HCT116 (cell line): ENCODE data around the gene IAH1. TPM values are rescaled to one million over a fixed set of nuclear protein-coding genes. Genes with fewer than 3 reads are reported as not detected.

Experiments used
- ATAC-seq: fragments of 200-7000 bp; cut with Tn5 transposase; 2 replicates; pipeline ENCODE4 v1.9.1; 2020; ENCODE audit warnings: mild to moderate bottlenecking, moderate library complexity
- BruUV-seq: library from RNA; stranded (reverse); fragments of 400-500 nt; replicated peaks from 2 replicates; lab custom pipeline; 2021; lab: Mats Ljungman, UMichigan
- CTCF ChIA-PET: fragments of 300-600 bp; sonication (Branson Sonifier 250); formaldehyde crosslinking; loops from one replicate; lab custom pipeline; 2021; ENCODE audit warnings: antibody characterized with exemption; lab: Charles Lee
- POLR2A ChIA-PET: fragments of 300-600, 350-600 bp; sonication (Branson Sonifier 250); formaldehyde crosslinking; loops from one replicate; lab custom pipeline; 2021; ENCODE audit warnings: antibody characterized with exemption; lab: Charles Lee
- RAD21 ChIA-PET, 2 experiments: fragments of 300-600 bp; sonication (Branson Sonifier 250); formaldehyde crosslinking; loops; one replicate each; lab custom pipeline; 2023; ENCODE audit warnings: low total read pairs in 2 of 2; ENCODE audit not compliant: uncharacterized antibody in 2 of 2, unreplicated experiment in 2 of 2, low non-redundant PET in 1 of 2; lab: Charles Lee
- DNase-seq: peaks from one replicate; pipeline ENCODE4 v3.0.0-alpha.2; 2010; ENCODE audit warnings: low read depth, low spot score
- H2AFZ ChIP-seq: fragments of 200-600 bp; shearing (Covaris generic), sonication (generic); 2 replicates; pipeline ENCODE4 v1.6.1; 2017; ENCODE audit warnings: low read depth, mixed run types, mixed read lengths, antibody characterized with exemption, low read length; ENCODE audit not compliant: poor library complexity, severe bottlenecking
- H3K27ac ChIP-seq: 2 replicates; pipeline ENCODE4 v1.5.1; 2012; ENCODE audit warnings: low read depth, low read length
- H3K27me3 ChIP-seq: fragments of 200-600 bp; sonication (generic); 2 replicates; pipeline ENCODE4 v1.6.1; 2016; ENCODE audit warnings: mixed run types, low read length, mixed read lengths; ENCODE audit not compliant: insufficient read depth
- H3K36me3 ChIP-seq, 2 experiments: fragments of 200-500 bp in 1 of 2; fragments of 200-600 bp in 1 of 2; sonication (Bioruptor generic) in 1 of 2; sonication (generic) in 1 of 2; 2 replicates each; pipeline versions ENCODE4 v1.5.1 to v1.6.1; 2014 to 2016; ENCODE audit warnings: low read length in 2 of 2, inconsistent platforms in 1 of 2, mixed read lengths in 1 of 2, mixed run types in 1 of 2; ENCODE audit not compliant: insufficient read depth in 2 of 2, control insufficient read depth in 1 of 2
- H3K4me1 ChIP-seq, 2 experiments: fragments of 200-600 bp in 1 of 2; sonication (generic) in 1 of 2; 2 replicates each; pipeline versions ENCODE4 v1.5.1 to v1.6.1; 2012 to 2017; ENCODE audit warnings: low read length in 2 of 2, inconsistent platforms in 1 of 2, mild to moderate bottlenecking in 1 of 2, mixed read lengths in 1 of 2, mixed run types in 1 of 2, moderate library complexity in 1 of 2; ENCODE audit not compliant: insufficient read depth in 2 of 2, control insufficient read depth in 1 of 2
- H3K4me2 ChIP-seq: fragments of 200-600 bp; sonication (generic); 2 replicates; pipeline ENCODE4 v1.6.1; 2017; ENCODE audit warnings: mixed run types, low read length, mixed read lengths
- H3K4me3 ChIP-seq, 2 experiments: fragments of 200-600 bp in 1 of 2; sonication (generic) in 1 of 2; replicated peaks in 1 of 2; 2 replicates each; pipeline ENCODE4 v1.5.1; 2011 to 2016; ENCODE audit warnings: low read length in 2 of 2, control low read depth in 1 of 2, low read depth in 1 of 2, mild to moderate bottlenecking in 1 of 2, mixed read lengths in 1 of 2, mixed run types in 1 of 2
- H3K79me2 ChIP-seq: fragments of 200-600 bp; sonication (generic); 2 replicates; pipeline ENCODE4 v1.6.1; 2017; ENCODE audit warnings: mild to moderate bottlenecking, mixed run types, low read length, moderate library complexity, mixed read lengths; ENCODE audit not compliant: insufficient read depth
- H3K9ac ChIP-seq: fragments of 200-600 bp; sonication (generic); 2 replicates; pipeline ENCODE4 v1.6.1; 2016; ENCODE audit warnings: low read length, mixed read lengths
- H3K9me2 ChIP-seq: fragments of 200-600 bp; sonication (generic), shearing (Covaris generic); 2 replicates; pipeline ENCODE4 v1.6.1; 2017; ENCODE audit warnings: mixed run types, mild to moderate bottlenecking, moderate library complexity; ENCODE audit not compliant: insufficient read depth
- H3K9me3 ChIP-seq, 2 experiments: fragments of 200-500 bp in 1 of 2; fragments of 200-600 bp in 1 of 2; sonication (Bioruptor generic) in 1 of 2; sonication (generic) in 1 of 2; 2 replicates each; pipeline ENCODE4 v1.6.1; 2014 to 2017; ENCODE audit warnings: low read length in 2 of 2, mixed read lengths in 2 of 2, inconsistent platforms in 1 of 2, low read depth in 1 of 2, mild to moderate bottlenecking in 1 of 2, mixed run types in 1 of 2, moderate library complexity in 1 of 2; ENCODE audit not compliant: control insufficient read depth in 1 of 2, insufficient read depth in 1 of 2
- H4K20me1 ChIP-seq: fragments of 200-600 bp; sonication (generic), shearing (Covaris generic); 2 replicates; pipeline ENCODE4 v1.6.1; 2017; ENCODE audit warnings: mixed run types, mild to moderate bottlenecking, moderate library complexity; ENCODE audit not compliant: insufficient read depth
- EZH2phosphoT487 ChIP-seq: fragments of 200-600 bp; IDR thresholded peaks from 2 replicates; pipeline ENCODE4 v1.6.1; 2018; ENCODE audit warnings: antibody characterized with exemption, borderline replicate concordance
- JUND ChIP-seq: IDR thresholded peaks from 2 replicates; pipeline ENCODE4 v1.6.1; 2012
- POLR2AphosphoS5 ChIP-seq: IDR thresholded peaks from 2 replicates; pipeline ENCODE4 v1.6.1; 2011; ENCODE audit warnings: mild to moderate bottlenecking, low read depth, low read length, moderate library complexity
- SIN3A ChIP-seq: IDR thresholded peaks from 2 replicates; pipeline ENCODE4 v1.6.1; 2012; ENCODE audit warnings: low read depth
- SP1 ChIP-seq: IDR thresholded peaks from 2 replicates; pipeline ENCODE4 v1.6.1; 2012; ENCODE audit warnings: low read depth
- SRF ChIP-seq: IDR thresholded peaks from 2 replicates; pipeline ENCODE4 v1.6.1; 2012; ENCODE audit warnings: low read depth
- TCF7L2 ChIP-seq: IDR thresholded peaks from 2 replicates; pipeline ENCODE4 v1.7.0; 2011; ENCODE audit warnings: borderline replicate concordance, inconsistent platforms; ENCODE audit not compliant: insufficient read depth, insufficient read length; ENCODE audit errors: extremely low read depth
- ZBTB33 ChIP-seq: IDR thresholded peaks from 2 replicates; pipeline ENCODE4 v1.6.1; 2011; ENCODE audit warnings: mild to moderate bottlenecking, low read length, moderate library complexity; ENCODE audit not compliant: insufficient replicate concordance; ENCODE audit errors: extremely low read depth
- intact Hi-C: fragments of 100-400 bp; cut with micrococcal nuclease; formaldehyde crosslinking; loops from 2 replicates; pipeline ENCODE4 v1.10.0; 2022
- total RNA-seq: library from RNA; stranded (reverse); gene quantifications from one replicate; pipeline ENCODE4 v1.2.1, GENCODE V29; 2021; ENCODE audit not compliant: unreplicated experiment
- TF ChIP-seq, protein P1 (sequence below): IDR thresholded peaks from 2 replicates; pipeline ENCODE4 v1.6.1; 2012; ENCODE audit warnings: low read depth
- TF ChIP-seq, protein P2 (sequence below): IDR thresholded peaks from 2 replicates; pipeline ENCODE4 v1.6.1; 2012

Gene IAH1
- total RNA-seq, 1 experiment from 2014 or later = 35.1 TPM

DNA sequence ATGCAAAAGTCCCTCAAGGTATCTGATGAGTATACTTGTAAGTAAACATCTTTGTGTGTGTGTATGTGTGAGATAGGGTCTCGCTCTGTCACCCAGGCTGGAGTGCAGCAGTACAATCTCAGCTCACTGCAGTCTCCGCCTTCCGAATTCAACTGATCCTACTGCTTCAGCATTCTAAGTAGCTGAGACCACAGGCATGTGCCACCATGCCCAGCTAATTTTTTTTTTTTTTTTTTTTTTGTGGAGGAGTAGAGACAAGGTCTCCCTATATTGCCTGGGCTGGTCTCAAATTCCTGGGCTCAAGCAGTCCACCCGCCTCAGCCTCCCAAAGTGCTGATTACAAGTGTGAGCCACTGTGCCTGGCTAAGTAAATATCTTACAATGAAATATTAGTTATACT, 58.1 kb downstream of the IAH1 start:
- ATAC-seq (no peak), DNase-seq (no peak)
- Histone ChIP-seq H3K4me2 (no peak overlapping the region), H3K9me3 (no peaks in the 10 kb centered on the region), H4K20me1 (no peaks in the 10 kb centered on the region), H3K27ac (no peak overlapping the region), H2AFZ (no peak overlapping the region), H3K36me3 (peaks cover 0 to 4% of the 10 kb centered on the region in 2 experiments; a peak in 2 of 4 replicates), H3K9me2 (no peaks in the 10 kb centered on the region), H3K79me2 (peaks cover 17% of the 10 kb centered on the region; the same call in 1 of the 2 replicates), H3K4me3 (no peak overlapping the region), H3K9ac (no peak overlapping the region), H3K4me1 (0 out of 4 replicates have a peak, but pooled peaks cover 0 to 5% of the 10 kb centered on the region in 2 experiments), H3K27me3 (no peaks in the 10 kb centered on the region)
- no TSS peak for BruUV-seq
- ChIA-PET RAD21 (no interaction called here), POLR2A (interaction anchor here (1.9 kb wide), 1 partner anchor 23 kb away, joined by 4 read pairs; the partner anchor contains the start of gene ADAM17), CTCF (no interaction called here)
- intact Hi-C loops = no loop called here
- TF ChIP-seq SIN3A (no peak), EZH2phosphoT487 (no peak), JUND (no peak), SP1 (no peak), SRF (no peak), TCF7L2 (no peak), ZBTB33 (no peak), POLR2AphosphoS5 (no peak)
- TF ChIP-seq, protein P1, sequence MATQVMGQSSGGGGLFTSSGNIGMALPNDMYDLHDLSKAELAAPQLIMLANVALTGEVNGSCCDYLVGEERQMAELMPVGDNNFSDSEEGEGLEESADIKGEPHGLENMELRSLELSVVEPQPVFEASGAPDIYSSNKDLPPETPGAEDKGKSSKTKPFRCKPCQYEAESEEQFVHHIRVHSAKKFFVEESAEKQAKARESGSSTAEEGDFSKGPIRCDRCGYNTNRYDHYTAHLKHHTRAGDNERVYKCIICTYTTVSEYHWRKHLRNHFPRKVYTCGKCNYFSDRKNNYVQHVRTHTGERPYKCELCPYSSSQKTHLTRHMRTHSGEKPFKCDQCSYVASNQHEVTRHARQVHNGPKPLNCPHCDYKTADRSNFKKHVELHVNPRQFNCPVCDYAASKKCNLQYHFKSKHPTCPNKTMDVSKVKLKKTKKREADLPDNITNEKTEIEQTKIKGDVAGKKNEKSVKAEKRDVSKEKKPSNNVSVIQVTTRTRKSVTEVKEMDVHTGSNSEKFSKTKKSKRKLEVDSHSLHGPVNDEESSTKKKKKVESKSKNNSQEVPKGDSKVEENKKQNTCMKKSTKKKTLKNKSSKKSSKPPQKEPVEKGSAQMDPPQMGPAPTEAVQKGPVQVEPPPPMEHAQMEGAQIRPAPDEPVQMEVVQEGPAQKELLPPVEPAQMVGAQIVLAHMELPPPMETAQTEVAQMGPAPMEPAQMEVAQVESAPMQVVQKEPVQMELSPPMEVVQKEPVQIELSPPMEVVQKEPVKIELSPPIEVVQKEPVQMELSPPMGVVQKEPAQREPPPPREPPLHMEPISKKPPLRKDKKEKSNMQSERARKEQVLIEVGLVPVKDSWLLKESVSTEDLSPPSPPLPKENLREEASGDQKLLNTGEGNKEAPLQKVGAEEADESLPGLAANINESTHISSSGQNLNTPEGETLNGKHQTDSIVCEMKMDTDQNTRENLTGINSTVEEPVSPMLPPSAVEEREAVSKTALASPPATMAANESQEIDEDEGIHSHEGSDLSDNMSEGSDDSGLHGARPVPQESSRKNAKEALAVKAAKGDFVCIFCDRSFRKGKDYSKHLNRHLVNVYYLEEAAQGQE = no peak
- TF ChIP-seq, protein P2, sequence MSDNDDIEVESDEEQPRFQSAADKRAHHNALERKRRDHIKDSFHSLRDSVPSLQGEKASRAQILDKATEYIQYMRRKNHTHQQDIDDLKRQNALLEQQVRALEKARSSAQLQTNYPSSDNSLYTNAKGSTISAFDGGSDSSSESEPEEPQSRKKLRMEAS = no peak
